Panc1 (cell line): Measurements from ENCODE around the gene DGLUCY.

Experiments used
- CTCF ChIP-seq: fragments of 450-650 bp; IDR thresholded peaks from 2 replicates; pipeline ENCODE4 v1.5.1; 2017; ENCODE audit warnings: mild to moderate bottlenecking
- POLR2AphosphoS5 ChIP-seq: IDR thresholded peaks from 2 replicates; pipeline ENCODE4 v1.6.1; 2012; ENCODE audit warnings: mild to moderate bottlenecking, low read depth, low read length, moderate library complexity
- TCF7L2 ChIP-seq: IDR thresholded peaks from 2 replicates; pipeline ENCODE4 v1.6.1; 2011; ENCODE audit warnings: mild to moderate bottlenecking, low read depth, low read length, inconsistent platforms
- TF ChIP-seq, protein P1 (sequence below), 2 experiments: IDR thresholded peaks; 2 replicates each; pipeline ENCODE4 v1.6.1; 2011 to 2012; ENCODE audit warnings: low read depth in 2 of 2, control low read depth in 1 of 2, low read length in 1 of 2, mild to moderate bottlenecking in 1 of 2, moderate library complexity in 1 of 2; ENCODE audit not compliant: insufficient read depth in 1 of 2

- TF ChIP-seq, protein P1, sequence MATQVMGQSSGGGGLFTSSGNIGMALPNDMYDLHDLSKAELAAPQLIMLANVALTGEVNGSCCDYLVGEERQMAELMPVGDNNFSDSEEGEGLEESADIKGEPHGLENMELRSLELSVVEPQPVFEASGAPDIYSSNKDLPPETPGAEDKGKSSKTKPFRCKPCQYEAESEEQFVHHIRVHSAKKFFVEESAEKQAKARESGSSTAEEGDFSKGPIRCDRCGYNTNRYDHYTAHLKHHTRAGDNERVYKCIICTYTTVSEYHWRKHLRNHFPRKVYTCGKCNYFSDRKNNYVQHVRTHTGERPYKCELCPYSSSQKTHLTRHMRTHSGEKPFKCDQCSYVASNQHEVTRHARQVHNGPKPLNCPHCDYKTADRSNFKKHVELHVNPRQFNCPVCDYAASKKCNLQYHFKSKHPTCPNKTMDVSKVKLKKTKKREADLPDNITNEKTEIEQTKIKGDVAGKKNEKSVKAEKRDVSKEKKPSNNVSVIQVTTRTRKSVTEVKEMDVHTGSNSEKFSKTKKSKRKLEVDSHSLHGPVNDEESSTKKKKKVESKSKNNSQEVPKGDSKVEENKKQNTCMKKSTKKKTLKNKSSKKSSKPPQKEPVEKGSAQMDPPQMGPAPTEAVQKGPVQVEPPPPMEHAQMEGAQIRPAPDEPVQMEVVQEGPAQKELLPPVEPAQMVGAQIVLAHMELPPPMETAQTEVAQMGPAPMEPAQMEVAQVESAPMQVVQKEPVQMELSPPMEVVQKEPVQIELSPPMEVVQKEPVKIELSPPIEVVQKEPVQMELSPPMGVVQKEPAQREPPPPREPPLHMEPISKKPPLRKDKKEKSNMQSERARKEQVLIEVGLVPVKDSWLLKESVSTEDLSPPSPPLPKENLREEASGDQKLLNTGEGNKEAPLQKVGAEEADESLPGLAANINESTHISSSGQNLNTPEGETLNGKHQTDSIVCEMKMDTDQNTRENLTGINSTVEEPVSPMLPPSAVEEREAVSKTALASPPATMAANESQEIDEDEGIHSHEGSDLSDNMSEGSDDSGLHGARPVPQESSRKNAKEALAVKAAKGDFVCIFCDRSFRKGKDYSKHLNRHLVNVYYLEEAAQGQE (IDR thresholded peaks at IDR 0.05; ENCODE audit: insufficient read depth in 1 of 2, low read depth in 2 of 2, low read length in 1 of 2): no peak
- TF ChIP-seq CTCF (no peak), POLR2AphosphoS5 (no peak), TCF7L2 (no peak)
Measured at GRCh38 chr14:91067186-91067585, 46.7 kb upstream of the DGLUCY start.
